K562 (cell line): ENCODE results near the gene HS2ST1. TPM values are rescaled to one million over a fixed set of nuclear protein-coding genes. Genes with fewer than 3 reads are reported as not detected.

Experiments
- C11orf30 ChIP-seq: fragments of 450-650 bp; IDR thresholded peaks from 2 replicates; pipeline ENCODE4 v1.6.1; 2016; ENCODE audit warnings: low read depth, mild to moderate bottlenecking
- EP400 ChIP-seq: fragments of 450-650 bp; IDR thresholded peaks from 2 replicates; pipeline ENCODE4 v1.6.1; 2017; ENCODE audit warnings: antibody characterized with exemption, mild to moderate bottlenecking, moderate library complexity
- HINFP ChIP-seq: fragments of 450-650 bp; conservative IDR thresholded peaks from 2 replicates; pipeline ENCODE4 v1.6.1; 2016; ENCODE audit warnings: missing genetic modification characterization, low read depth, mild to moderate bottlenecking, control low read depth, missing compliant biosample characterization
- HIVEP1 ChIP-seq: fragments of 250-450 bp; sonication (Bioruptor Pico); IDR thresholded peaks from 2 replicates; pipeline ENCODE4 v1.4.0; 2020; ENCODE audit warnings: mild to moderate bottlenecking
- KDM1A ChIP-seq, 2 experiments: fragments of 450-650 bp; IDR thresholded peaks; 2 replicates each; pipeline ENCODE4 v1.6.1; 2016; ENCODE audit warnings: mild to moderate bottlenecking in 2 of 2
- NCOA1 ChIP-seq: fragments of 450-650 bp; IDR thresholded peaks from 2 replicates; pipeline ENCODE4 v1.6.1; 2016; ENCODE audit warnings: low read depth
- NONO ChIP-seq, 2 experiments: fragments of 200-400 bp in 1 of 2; fragments of 450-650 bp in 1 of 2; formaldehyde crosslinking in 1 of 2; IDR thresholded peaks; 2 replicates each; pipeline ENCODE4 v1.6.1; 2017; ENCODE audit warnings: low read depth in 2 of 2, mild to moderate bottlenecking in 2 of 2, moderate library complexity in 2 of 2, low read length in 1 of 2
- PHF8 ChIP-seq: fragments of 200-600 bp; sonication (generic); IDR thresholded peaks from 2 replicates; pipeline ENCODE4 v1.6.1; 2012; ENCODE audit warnings: mixed run types, mild to moderate bottlenecking, inconsistent platforms, low read length, moderate library complexity, borderline replicate concordance
- PHTF2 ChIP-seq: fragments of 250-450 bp; sonication (Bioruptor Pico); IDR thresholded peaks from 2 replicates; pipeline ENCODE4 v1.5.0; 2021; ENCODE audit warnings: mild to moderate bottlenecking
- POLR2AphosphoS5 ChIP-seq: IDR thresholded peaks from 2 replicates; pipeline ENCODE4 v1.6.1; 2011; ENCODE audit warnings: mild to moderate bottlenecking, low read depth, low read length, moderate library complexity; ENCODE audit not compliant: control insufficient read depth, insufficient read depth
- SMAD1 ChIP-seq: fragments of 150-350 bp; IDR thresholded peaks from 2 replicates; pipeline ENCODE4 v1.6.1; 2014; ENCODE audit warnings: low read length, low read depth; ENCODE audit not compliant: partially characterized antibody
- SMC3 ChIP-seq: conservative IDR thresholded peaks from 2 replicates; pipeline ENCODE4 v1.6.1; 2011; ENCODE audit warnings: low read depth, low read length, improper control_type of control experiment; ENCODE audit not compliant: insufficient read depth
- SREBF1 ChIP-seq: fragments of 150-350 bp; IDR thresholded peaks from 2 replicates; pipeline ENCODE4 v1.6.1; 2014; ENCODE audit warnings: antibody characterized with exemption, low read depth, low read length, borderline replicate concordance
- SRSF3 ChIP-seq: fragments of 200-400 bp; formaldehyde crosslinking; IDR thresholded peaks from 2 replicates; pipeline ENCODE4 v1.6.1; 2016; ENCODE audit warnings: mild to moderate bottlenecking, low read length, moderate library complexity; ENCODE audit not compliant: insufficient read depth
- SUPT5H ChIP-seq: fragments of 450-650 bp; IDR thresholded peaks from 2 replicates; pipeline ENCODE4 v1.6.1; 2016
- TRIM28 ChIP-seq: fragments of 450-650 bp; IDR thresholded peaks from 2 replicates; pipeline ENCODE4 v1.6.1; 2017
- YY1 ChIP-seq, 3 experiments: IDR thresholded peaks; 2 replicates each; pipeline ENCODE4 v1.6.1; 2011; ENCODE audit warnings: low read length in 2 of 3, mild to moderate bottlenecking in 2 of 3, moderate library complexity in 2 of 3, borderline replicate concordance in 1 of 3, control low read depth in 1 of 3, low read depth in 1 of 3; ENCODE audit not compliant: insufficient read depth in 3 of 3, insufficient replicate concordance in 2 of 3, control insufficient read depth in 1 of 3, insufficient read length in 1 of 3; ENCODE audit errors: extremely low read depth in 1 of 3
- ZFPM2 ChIP-seq: fragments of 250-450 bp; sonication (Bioruptor Pico); IDR thresholded peaks from 2 replicates; pipeline ENCODE4 v1.5.1; 2022; ENCODE audit warnings: mild to moderate bottlenecking
- ZNF133 ChIP-seq: fragments of 250-450 bp; sonication (Bioruptor Pico); IDR thresholded peaks from 2 replicates; pipeline ENCODE4 v1.4.0; 2020; ENCODE audit warnings: mild to moderate bottlenecking
- ZNF512 ChIP-seq: IDR thresholded peaks from 2 replicates; pipeline ENCODE4 v1.6.1; 2016; ENCODE audit warnings: missing genetic modification characterization, missing compliant biosample characterization
- polyA plus RNA-seq, 8 experiments: library from polyadenylated mRNA; depleted of rRNA in 4 of 8; stranded (reverse) in 5 of 8; unstranded in 3 of 8; fragments of >200 nt; fragmentation: Nextera tagmentation in 2 of 8; fragmentation: Illumina TruSeq in 1 of 8; extraction: Ambion mirVana in 2 of 8; extraction: Trizol in 1 of 8; gene quantifications; 2 replicates each; pipeline versions ENCODE4 v1.2.1 to v1.2.3, GENCODE V29; 2011 to 2014; ENCODE audit warnings: inconsistent platforms in 1 of 8, missing spikeins in 1 of 8
- total RNA-seq, 7 experiments: library from RNA; depleted of rRNA in 6 of 7; stranded (reverse); fragments of >200 nt in 6 of 7; fragmentation: Illumina TruSeq in 2 of 7; extraction: Trizol in 2 of 7; gene quantifications; 2 replicates each; pipeline versions ENCODE4 v1.2.1 to v1.2.3, GENCODE V29; 2011 to 2021; ENCODE audit warnings: low replicate concordance in 1 of 7
- TF ChIP-seq, protein P1 (sequence below): sonication (generic); formaldehyde crosslinking; IDR thresholded peaks from 2 replicates; pipeline ENCODE4 v1.4.0; 2020; ENCODE audit warnings: mild to moderate bottlenecking, missing genetic modification reagents
- TF ChIP-seq, protein P2 (sequence below): IDR thresholded peaks from 2 replicates; pipeline ENCODE4 v1.6.1; 2014; ENCODE audit warnings: antibody characterized with exemption

HS2ST1 gene
- total and polyA plus RNA-seq, 9 of the 15 experiments (the other 6 are each of a cell fraction or from before 2014, with no cell fraction given) = 7.7 to 43.3 (median 25.8) TPM

- TF ChIP-seq PHTF2 (CRISPR knock-in tag) (no peak), ZNF133 (CRISPR knock-in tag) (no peak), SMAD1 (peak; percentile 83), POLR2AphosphoS5 (peak; percentile 95), KDM1A (IDR thresholded peaks at IDR 0.05) (no peak), SUPT5H (peak; percentile 95), SMC3 (no peak), PHF8 (peak; percentile 91), NONO (IDR thresholded peaks at IDR 0.05; ENCODE audit: low read depth in 2 of 2, low read length in 1 of 2) (no peak), HIVEP1 (CRISPR knock-in tag) (no peak), NCOA1 (0 out of 2 replicates have a peak, but pooled peaks have one; percentile 13), YY1 (IDR thresholded peaks at IDR 0.05; ENCODE audit: borderline replicate concordance in 1 of 3, control insufficient read depth in 1 of 3, extremely low read depth in 1 of 3, insufficient read depth in 3 of 3, insufficient read length in 1 of 3, insufficient replicate concordance in 2 of 3, low read depth in 1 of 3, low read length in 2 of 3) (peak; percentile 69 to 97 (median 92)), ZFPM2 (CRISPR knock-in tag) (no peak), TRIM28 (peak; percentile 55; the same call in 1 of the 2 replicates), C11orf30 (peak; percentile 71), SREBF1 (no peak), EP400 (peak; percentile 97), SRSF3 (no peak), ZNF512 (tag) (no peak), HINFP (tag) (no peak)
- TF ChIP-seq, protein P1, sequence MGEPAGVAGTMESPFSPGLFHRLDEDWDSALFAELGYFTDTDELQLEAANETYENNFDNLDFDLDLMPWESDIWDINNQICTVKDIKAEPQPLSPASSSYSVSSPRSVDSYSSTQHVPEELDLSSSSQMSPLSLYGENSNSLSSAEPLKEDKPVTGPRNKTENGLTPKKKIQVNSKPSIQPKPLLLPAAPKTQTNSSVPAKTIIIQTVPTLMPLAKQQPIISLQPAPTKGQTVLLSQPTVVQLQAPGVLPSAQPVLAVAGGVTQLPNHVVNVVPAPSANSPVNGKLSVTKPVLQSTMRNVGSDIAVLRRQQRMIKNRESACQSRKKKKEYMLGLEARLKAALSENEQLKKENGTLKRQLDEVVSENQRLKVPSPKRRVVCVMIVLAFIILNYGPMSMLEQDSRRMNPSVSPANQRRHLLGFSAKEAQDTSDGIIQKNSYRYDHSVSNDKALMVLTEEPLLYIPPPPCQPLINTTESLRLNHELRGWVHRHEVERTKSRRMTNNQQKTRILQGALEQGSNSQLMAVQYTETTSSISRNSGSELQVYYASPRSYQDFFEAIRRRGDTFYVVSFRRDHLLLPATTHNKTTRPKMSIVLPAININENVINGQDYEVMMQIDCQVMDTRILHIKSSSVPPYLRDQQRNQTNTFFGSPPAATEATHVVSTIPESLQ = no peak
- TF ChIP-seq, protein P2, sequence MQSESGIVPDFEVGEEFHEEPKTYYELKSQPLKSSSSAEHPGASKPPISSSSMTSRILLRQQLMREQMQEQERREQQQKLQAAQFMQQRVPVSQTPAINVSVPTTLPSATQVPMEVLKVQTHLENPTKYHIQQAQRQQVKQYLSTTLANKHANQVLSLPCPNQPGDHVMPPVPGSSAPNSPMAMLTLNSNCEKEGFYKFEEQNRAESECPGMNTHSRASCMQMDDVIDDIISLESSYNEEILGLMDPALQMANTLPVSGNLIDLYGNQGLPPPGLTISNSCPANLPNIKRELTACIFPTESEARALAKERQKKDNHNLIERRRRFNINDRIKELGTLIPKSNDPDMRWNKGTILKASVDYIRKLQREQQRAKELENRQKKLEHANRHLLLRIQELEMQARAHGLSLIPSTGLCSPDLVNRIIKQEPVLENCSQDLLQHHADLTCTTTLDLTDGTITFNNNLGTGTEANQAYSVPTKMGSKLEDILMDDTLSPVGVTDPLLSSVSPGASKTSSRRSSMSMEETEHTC = no peak
Measured at GRCh38 chr1:86913896-86914600, 387 bp upstream of the HS2ST1 start, which contains the start of gene SELENOF (continued).
